AML-193 (cell line): Measurements from ENCODE around the gene TIMM44.
"Not testable (repeated sequence)": the region's sequence is repeated elsewhere in the genome, so short reads cannot be mapped to it uniquely, and the experiment has no call there.

Experiments
- DNase-seq, 2 experiments: peaks; one replicate each; lab custom pipeline; 2025; lab: John Stamatoyannopoulos, UW

TIMM44 gene

DNA sequence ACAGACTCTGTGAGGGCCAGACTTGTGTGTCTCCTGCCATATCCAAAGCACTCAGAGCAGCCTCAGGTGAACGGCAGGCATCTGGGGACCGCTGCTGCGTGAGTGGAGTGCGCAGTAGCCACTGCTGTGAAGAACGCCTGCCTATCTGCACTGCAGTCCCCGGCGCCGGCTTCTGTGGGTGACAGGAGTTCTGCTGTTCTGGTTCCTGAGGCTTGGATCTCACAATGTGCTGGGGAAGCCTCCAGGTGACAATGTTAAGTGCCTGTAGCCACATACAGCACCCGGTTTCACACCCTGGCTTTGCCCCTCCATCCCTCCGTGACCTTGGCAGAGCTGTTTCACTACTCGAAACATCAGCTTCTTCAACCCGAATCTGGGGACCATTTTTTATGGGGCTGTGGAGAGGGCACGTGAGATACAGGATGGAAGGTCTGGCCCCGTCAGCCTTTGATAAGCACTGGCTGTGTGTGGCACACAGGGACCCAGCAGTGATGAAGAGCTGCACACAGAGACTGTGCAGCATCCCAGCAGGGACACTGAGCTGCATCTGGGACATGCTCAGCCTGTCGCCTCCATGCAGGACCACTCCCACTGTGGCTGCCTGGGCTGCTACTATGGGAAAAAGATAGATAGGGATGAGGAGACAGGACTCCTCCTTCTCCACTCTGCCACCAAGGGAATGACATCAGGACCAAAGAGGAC lies 33.7 kb upstream of the TIMM44 start:
- DNase-seq = no peak

GRCh38 chr19:7976461-7976860 lies 33.0 kb upstream of the TIMM44 start:
- DNase-seq = no peak

DNA sequence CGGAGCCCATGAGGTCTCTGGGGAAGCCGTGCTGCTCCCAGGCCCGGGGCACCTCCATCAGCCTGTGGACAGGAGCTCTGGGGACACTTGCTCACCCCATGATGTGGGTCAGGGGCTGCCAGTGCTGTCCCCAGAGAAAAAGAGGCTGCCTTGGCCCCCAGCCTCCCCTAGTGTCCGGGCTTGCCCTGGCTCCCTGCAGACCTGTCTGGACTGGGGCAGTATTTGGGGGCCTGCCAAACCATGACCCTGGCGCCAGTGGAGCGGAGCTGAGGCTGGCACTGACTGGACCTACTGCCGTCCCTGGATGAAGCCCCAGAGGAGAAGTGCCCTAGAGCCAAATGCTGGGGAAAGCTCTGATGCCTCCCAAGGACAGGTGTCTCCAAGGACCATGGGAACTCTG lies 31.6 kb upstream of the TIMM44 start:
- DNase-seq = no peak

DNA sequence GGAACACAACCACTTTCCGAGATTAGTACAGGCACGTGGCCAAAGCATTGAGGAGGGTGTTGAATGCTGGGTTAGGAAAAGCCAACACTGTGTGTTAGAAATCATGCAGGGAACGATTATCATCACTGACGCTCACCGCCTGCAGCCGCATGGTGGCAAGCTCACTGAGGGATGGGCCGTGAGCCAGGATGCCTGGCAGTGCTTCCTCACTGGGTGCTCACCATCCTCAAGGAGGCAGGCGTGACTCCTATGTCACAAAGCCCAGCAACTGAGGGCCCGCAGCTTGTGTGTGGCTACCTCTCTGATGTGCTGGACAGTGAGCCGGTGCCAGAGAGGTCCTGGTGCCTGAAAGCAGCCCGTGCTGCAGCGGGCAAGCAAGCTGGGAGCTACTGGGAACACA lies 30.4 kb upstream of the TIMM44 start:
- no peak for DNase-seq

DNA sequence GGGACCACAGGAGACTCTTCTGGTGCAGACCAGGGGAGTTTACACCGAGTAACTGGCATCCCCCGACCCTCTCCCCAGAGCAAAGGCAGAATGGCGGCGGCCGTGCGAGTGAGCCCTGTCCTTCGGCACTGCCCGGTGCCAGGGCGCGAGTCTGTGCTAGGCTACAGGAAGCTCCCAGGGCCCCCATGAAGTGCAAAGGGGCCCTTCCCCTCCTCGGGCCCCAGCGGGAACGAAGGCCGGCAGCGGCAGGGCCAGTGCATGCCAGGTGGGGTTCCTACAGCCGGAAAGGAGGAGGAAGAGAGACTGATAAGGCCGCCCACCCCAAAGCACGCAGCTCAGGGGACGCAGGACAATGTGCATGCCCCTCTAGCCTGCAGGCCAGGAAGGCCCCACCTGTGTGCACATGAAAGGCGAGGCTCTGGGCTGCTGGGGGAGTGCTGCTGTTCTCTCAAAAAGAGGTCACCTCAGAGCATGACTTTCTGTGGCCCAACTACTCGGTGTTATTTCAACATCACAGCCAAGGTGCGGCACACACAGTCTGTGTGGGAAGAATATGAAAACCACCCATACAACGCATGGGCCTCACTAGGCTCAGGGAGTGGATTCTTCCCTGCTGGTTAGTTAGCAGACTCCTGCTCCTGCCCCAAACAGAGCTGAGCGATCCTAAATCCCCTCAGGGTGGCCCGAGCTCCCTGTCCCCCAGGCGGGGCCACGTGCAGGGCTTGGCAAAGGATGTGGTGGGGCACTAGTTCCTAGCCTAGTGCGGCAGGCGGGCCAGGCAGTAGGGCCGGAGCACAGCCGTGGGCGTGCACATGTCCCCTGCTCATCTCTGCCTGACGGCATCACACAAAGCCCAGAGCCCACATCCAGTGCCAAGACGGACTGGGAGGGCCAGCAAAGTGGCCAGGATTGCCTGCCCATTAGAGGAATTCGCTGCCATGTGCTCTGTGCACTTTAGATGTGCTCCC lies 28.4 kb upstream of the TIMM44 start:
- no peak for DNase-seq

DNA sequence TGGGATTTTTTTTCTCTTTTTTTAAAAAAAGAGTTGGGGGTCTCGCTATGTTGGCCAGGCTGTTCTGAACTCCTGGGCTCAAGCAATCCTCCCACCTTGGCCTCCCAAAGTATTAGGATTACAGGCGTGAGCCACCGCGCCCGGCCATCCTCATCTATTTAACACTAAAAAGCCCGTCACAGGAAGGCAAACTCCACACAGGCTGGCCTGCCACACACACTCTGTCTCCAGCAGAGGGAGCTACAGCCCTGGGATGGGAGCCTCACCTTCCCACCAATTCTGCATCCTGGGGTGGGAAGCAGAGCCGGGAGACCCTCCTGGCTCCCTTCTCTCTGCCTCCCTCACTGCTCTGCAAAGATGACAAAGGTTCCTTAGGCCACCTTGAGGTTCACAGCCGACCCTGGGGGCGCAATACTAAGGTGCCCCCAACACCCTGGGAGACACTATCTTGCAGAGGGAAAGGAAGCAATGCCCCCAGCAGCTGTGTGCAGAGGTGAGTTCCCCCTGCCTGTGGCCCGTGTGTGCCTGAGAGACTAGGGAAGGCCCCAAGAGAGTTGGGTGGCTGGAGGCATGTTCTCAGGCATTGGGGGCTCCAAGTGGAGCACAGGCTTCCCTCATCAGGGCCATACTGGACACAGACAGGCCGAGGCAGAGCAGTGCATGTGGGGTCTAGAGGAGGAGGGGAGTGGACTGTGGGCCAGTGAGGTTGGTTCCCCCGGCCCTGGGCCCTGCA lies 27.4 kb upstream of the TIMM44 start:
- peak in 1 of 2 experiments; percentile 13 for DNase-seq

- DNase-seq = no peak
These were observed 26.1 kb upstream of the TIMM44 start for GRCh38 chr19:7969555-7969939.

DNA sequence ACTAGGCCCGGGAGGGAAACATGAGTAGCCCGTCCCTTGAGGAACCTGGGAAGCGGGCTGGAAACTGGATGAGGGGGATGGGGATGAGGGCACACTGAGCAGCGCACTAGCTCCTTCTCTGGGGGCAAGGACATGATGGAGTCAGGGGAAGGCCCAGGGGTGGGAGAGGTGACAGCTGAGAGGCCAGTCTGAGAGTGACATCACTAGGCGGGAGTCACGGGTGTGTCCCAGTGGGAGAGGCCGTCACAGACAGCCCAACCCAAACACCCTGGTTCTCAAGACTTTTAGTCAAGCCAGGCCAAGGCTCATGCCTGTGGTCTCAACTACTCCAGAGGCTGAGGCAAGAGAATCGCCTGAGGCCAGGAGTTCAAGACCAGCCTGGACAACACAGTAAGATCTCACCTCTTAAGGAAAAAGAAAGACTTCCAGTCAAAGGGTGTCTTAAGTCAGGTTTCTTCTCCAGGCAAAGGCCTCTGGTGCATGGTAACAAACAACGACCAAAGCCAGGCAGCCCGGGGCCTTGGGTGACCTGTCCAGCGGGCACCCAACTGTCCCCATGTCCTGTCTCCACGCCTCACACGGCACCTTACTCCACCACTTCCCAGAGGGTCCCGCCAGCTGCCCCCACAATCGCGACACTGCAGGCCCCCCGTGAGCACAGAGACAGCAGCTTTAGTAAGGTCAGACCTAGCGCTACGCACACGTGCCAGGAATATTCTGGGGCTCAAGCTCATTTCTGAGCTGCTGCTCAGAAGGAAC lies 25.5 kb upstream of the TIMM44 start:
- DNase-seq = no peak

GRCh38 chr19:7968008-7968795 lies 24.7 kb upstream of the TIMM44 start:
- no peak for DNase-seq

- no peak for DNase-seq
These were observed 22.6 kb upstream of the TIMM44 start for GRCh38 chr19:7965921-7966665.

GRCh38 chr19:7965259-7965841 lies 21.9 kb upstream of the TIMM44 start:
- no peak for DNase-seq

DNA sequence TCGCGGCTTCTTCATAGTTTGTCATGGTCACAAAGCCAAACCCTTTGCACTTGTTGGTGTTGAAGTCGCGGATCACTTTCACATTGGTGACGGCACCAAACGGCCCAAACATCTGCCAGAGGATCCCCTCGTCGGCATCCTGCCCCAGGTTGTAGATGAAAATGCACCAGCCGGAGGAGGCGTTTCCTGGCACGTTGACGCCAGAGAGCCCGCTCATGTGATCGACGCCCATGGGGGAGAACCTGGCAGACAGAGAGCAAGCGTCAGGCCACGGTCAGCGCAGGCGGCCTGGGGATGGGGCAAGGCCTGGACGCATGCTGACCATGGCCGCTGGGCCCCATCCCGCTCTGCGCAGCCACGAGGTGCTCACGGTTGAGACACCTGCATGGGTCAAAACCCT lies 20.1 kb upstream of the TIMM44 start:
- no peak for DNase-seq

GRCh38 chr19:7962644-7963268 lies 19.3 kb upstream of the TIMM44 start:
- DNase-seq = no peak

DNA sequence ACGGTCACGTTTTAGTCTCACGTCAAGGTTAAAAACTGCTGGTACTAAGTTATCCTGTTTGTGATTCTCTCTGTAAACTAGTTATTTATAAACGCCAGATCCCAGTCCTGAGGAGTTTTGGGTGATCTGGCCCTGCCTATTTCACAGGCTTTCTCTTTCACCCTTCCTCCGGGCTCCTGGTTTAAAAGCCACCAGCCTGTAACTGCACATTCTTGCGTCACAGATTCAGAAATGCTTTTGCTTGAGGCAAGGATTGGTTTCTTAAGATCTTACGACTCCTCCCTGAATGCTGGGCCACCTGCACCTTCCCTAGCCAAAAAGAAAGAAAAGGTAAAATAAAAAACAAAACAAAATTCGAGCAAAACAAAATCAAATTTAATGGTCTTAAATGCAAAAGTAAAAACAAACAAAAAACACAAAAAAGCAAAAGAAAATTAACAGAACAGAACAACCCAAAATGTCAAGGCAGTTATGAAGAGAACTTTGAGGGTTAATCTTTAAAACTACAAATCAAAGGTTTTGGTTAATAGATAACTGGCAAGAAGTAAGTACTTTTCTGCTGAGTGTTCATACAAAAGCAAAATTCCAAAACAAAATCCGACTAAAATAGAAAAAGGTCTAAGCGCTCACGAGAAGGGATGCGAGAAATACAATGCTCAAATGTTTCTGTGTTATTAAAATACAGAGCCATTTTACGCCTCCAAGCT lies 18.6 kb upstream of the TIMM44 start:
- DNase-seq = peak; percentile 3 to 9

- not testable (repeated sequence) for DNase-seq
These were observed 17.6 kb upstream of the TIMM44 start for GRCh38 chr19:7961082-7961481.

DNA sequence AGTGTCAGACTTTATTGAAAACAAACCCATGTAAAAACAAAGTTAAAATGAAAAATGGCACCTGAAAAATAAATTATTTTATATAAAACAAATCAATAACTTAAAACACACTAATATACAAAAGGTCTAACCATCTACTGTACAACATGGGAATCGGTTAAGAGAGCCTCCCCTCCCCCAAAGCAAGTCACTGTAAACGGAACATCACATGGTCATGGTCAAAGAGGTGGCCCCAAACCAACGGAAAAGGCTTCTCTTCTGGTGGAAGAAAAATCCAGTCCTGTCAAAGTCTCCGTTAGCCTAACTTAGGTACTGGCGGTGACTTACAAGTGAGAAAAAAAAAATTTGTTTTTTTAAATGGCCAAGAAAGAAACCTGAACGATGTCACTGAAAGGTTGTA lies 15.7 kb upstream of the TIMM44 start:
- DNase-seq = no peak

DNA sequence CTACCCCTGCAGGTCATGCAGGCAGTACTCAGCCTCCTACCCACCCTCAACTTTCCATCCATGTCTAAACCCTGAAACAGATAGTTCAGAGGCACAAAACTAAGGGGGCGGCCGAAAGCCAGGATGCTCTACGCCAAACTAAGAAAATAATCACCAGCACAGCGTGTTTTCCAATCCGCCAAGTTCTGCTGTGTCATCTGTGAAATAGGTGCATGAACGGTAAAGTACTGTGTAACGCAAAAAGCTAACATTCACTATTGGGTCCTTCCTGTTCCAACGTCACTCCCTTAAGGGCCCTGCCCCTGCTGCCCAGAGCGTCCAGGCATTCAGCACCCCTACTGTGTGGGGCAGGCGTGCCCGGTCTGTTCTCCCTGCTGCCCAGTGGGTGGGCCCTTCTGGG lies 12.2 kb upstream of the TIMM44 start:
- DNase-seq = no peak

GRCh38 chr19:7953576-7953975 lies 10.1 kb upstream of the TIMM44 start:
- DNase-seq = no peak

DNA sequence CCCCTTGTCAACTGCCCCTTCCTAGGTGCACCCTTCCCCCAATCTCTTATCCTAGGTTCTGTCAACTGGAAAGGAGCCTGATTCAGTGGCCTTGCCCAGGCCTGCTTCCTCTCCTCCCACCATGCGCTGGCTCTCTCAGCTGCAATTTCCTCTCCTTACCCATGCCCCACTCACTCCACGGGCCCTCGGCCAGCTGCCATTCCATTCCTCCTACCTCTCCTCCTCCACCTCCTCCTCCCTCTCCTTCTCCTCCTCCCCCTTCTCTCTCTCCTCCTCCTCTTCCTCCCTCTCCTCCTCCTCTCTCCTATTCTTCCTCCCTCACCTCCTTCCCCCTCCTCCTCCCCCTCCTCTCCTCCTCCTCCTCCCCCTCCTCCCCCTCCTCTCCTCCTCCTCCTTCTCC lies 9.6 kb upstream of the TIMM44 start:
- DNase-seq = no peak
